Sigmoid colon (tissue), 4 donors: ENCODE data around the gene FAM76A.

Experiments used
- EP300 ChIP-seq, 4 donors: sonication (generic); formaldehyde crosslinking; IDR thresholded peaks; one replicate each; pipeline ENCODE4 v1.6.1; 2017; ENCODE audit warnings: antibody characterized with exemption in 4 of 4
- POLR2A ChIP-seq, 2 donors: fragments of 450-650 bp; IDR thresholded peaks; one replicate each; pipeline ENCODE4 v1.6.1; 2016; ENCODE audit warnings: antibody characterized with exemption in 2 of 2, mild to moderate bottlenecking in 2 of 2, moderate library complexity in 2 of 2
- POLR2AphosphoS5 ChIP-seq, 4 donors: sonication (generic); formaldehyde crosslinking; IDR thresholded peaks; one replicate each; pipeline ENCODE4 v1.6.1; 2017; ENCODE audit warnings: antibody characterized with exemption in 4 of 4
- TF ChIP-seq, protein P1 (sequence below), 4 experiments: fragments of 450-650 bp in 3 of 4; fragments of 200-600 bp in 1 of 4; IDR thresholded peaks; one replicate each; pipeline ENCODE4 v1.5.1; 2016 to 2019; ENCODE audit warnings: antibody characterized with exemption in 4 of 4, mild to moderate bottlenecking in 3 of 4, moderate library complexity in 2 of 4

GRCh38 chr1:27741121-27741520, 15.4 kb downstream of the FAM76A start:
- TF ChIP-seq POLR2A (IDR thresholded peaks at IDR 0.05) (no peak), POLR2AphosphoS5 (IDR thresholded peaks at IDR 0.05) (no peak), EP300 (IDR thresholded peaks at IDR 0.05) (no peak)
- TF ChIP-seq, protein P1, sequence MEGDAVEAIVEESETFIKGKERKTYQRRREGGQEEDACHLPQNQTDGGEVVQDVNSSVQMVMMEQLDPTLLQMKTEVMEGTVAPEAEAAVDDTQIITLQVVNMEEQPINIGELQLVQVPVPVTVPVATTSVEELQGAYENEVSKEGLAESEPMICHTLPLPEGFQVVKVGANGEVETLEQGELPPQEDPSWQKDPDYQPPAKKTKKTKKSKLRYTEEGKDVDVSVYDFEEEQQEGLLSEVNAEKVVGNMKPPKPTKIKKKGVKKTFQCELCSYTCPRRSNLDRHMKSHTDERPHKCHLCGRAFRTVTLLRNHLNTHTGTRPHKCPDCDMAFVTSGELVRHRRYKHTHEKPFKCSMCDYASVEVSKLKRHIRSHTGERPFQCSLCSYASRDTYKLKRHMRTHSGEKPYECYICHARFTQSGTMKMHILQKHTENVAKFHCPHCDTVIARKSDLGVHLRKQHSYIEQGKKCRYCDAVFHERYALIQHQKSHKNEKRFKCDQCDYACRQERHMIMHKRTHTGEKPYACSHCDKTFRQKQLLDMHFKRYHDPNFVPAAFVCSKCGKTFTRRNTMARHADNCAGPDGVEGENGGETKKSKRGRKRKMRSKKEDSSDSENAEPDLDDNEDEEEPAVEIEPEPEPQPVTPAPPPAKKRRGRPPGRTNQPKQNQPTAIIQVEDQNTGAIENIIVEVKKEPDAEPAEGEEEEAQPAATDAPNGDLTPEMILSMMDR (IDR thresholded peaks at IDR 0.05), result no peak
